Peyer's patch (tissue), 4 donors: ENCODE data around the gene ZCCHC14. TPM values are rescaled to one million over a fixed set of nuclear protein-coding genes. Genes with fewer than 3 reads are reported as not detected.
A peak's percentile ranks its signal among the peaks of the same experiment; 100 is the strongest.
"Not testable (repeated sequence)": the region's sequence is repeated elsewhere in the genome, so short reads cannot be mapped to it uniquely, and the experiment has no call there.

ENCODE experiments used
- DNase-seq, 3 donors: peaks; one replicate each; pipeline ENCODE4 v3.0.0-alpha.2; 2017 to 2019
- H3K27ac ChIP-seq, 4 donors: fragments of 200-600 bp; sonication (generic); one replicate each; pipeline ENCODE4 v1.5.1; 2016 to 2019
- H3K27me3 ChIP-seq, 2 donors: fragments of 200-600 bp; sonication (generic); one replicate each; pipeline ENCODE4 v1.5.1; 2019
- H3K36me3 ChIP-seq, 3 donors: fragments of 200-600 bp; sonication (generic); one replicate each; pipeline ENCODE4 v1.5.1; 2016 to 2019
- H3K4me1 ChIP-seq, 4 donors: fragments of 200-600 bp; sonication (generic); one replicate each; pipeline ENCODE4 v1.5.1; 2016 to 2019
- H3K4me3 ChIP-seq, 4 donors: fragments of 200-600 bp; sonication (generic); 1 replicate in 3 of 4; 2 replicates in 1 of 4; pipeline ENCODE4 v1.5.1; 2016 to 2019; ENCODE audit warnings: mild to moderate bottlenecking in 1 of 4
- H3K9me3 ChIP-seq, 4 donors: fragments of 200-600 bp; sonication (generic); one replicate each; pipeline ENCODE4 v1.5.1; 2016 to 2019; ENCODE audit warnings: mild to moderate bottlenecking in 1 of 4
- POLR2A ChIP-seq, 2 donors: fragments of 450-650 bp; IDR thresholded peaks; one replicate each; pipeline ENCODE4 v1.5.1; 2017; ENCODE audit warnings: antibody characterized with exemption in 2 of 2, mild to moderate bottlenecking in 2 of 2, moderate library complexity in 2 of 2
- total RNA-seq, 4 donors: library from RNA; depleted of rRNA; stranded (reverse); fragments of >200 nt; gene quantifications; one replicate each; pipeline ENCODE4 v1.1.0, GENCODE V29; 2016
- TF ChIP-seq, protein P1 (sequence below), 6 experiments: fragments of 450-650 bp in 4 of 6; fragments of 200-600 bp in 2 of 6; sonication (generic) in 1 of 6; IDR thresholded peaks; one replicate each; pipeline ENCODE4 v1.5.1; 2017 to 2019; ENCODE audit warnings: antibody characterized with exemption in 6 of 6, mild to moderate bottlenecking in 3 of 6, moderate library complexity in 1 of 6

ZCCHC14 gene
- total RNA-seq, 4 donors from 2014 or later, result 28.1 to 68.9 (median 55.9) TPM

DNA sequence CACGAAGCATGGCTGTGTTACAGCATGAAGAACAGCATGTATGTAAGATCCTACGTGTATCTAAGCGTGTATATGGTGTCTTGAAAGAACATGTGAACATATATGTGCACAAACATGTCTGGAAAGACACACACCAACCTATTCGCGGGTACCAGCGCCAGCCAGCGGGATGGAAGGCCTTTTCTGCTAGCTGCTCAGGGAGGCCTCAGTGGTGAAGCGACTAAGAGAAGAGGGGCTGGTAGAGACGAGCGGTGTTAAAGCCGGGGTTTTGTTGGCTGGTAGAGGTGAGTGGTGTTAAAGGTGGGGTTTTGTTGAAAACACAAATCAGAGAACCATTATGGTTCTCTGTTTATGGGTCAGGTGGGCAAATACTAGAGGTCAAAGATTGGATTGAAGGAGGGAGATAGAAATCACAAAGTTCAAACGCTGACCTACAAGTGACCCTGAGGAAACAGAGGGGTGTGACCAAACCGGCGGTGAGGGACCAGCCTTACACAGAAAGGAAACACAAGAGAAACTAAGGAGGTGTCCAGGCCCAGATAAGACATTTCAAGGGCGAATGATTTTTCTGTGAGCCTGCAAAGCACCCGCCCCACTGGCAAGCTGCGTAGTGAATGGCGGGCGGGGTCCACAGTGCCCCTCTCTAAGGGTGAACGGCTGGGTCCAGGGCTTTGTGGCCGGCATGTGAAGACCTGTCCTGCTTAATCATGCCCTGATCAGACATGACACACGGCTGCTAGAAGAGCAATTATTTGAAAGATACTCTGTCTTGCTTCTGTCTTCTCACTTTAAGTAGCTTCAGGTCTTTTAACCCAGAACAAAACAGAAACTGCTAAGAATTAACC is 8.1 kb downstream of the ZCCHC14 start:
- H3K9me3 ChIP-seq, result no peaks in the 10 kb centered on the region
- no peaks in the 10 kb centered on the region for H3K27me3 ChIP-seq
- H3K27ac ChIP-seq, result peak overlapping the region in 3 of 4 donors; percentile 46 to 65 (median 63)
- H3K4me3 ChIP-seq, result no peak overlapping the region
- H3K36me3 ChIP-seq, result peaks cover 0 to 4% (median 0%) of the 10 kb centered on the region in 3 donors
- H3K4me1 ChIP-seq, result peaks cover 0 to 65% (median 3%) of the 10 kb centered on the region in 4 donors
- DNase-seq, result no peak
- TF ChIP-seq, protein P1, sequence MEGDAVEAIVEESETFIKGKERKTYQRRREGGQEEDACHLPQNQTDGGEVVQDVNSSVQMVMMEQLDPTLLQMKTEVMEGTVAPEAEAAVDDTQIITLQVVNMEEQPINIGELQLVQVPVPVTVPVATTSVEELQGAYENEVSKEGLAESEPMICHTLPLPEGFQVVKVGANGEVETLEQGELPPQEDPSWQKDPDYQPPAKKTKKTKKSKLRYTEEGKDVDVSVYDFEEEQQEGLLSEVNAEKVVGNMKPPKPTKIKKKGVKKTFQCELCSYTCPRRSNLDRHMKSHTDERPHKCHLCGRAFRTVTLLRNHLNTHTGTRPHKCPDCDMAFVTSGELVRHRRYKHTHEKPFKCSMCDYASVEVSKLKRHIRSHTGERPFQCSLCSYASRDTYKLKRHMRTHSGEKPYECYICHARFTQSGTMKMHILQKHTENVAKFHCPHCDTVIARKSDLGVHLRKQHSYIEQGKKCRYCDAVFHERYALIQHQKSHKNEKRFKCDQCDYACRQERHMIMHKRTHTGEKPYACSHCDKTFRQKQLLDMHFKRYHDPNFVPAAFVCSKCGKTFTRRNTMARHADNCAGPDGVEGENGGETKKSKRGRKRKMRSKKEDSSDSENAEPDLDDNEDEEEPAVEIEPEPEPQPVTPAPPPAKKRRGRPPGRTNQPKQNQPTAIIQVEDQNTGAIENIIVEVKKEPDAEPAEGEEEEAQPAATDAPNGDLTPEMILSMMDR (IDR thresholded peaks at IDR 0.05), result no peak
- TF ChIP-seq POLR2A (IDR thresholded peaks at IDR 0.05), result no peak

DNA sequence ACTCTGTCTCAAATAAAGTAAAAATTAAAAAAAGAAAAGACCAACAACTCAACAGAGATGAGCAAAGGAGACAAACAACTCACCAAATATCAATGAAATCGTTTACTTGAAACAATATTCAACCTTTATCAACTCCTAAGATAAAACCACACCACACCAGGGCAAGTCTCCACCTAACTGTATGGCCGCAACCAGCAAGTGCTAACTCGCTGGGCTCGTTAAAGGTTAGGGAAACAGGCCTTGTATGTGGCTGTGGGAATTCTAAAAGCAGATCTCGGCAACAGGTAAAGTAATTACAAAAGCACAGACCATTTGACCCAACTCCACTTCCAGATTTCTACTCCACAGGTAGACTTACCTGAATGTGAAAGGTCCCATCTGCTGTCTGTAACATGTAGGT is 9.3 kb downstream of the ZCCHC14 start:
- DNase-seq, result no peak
- no peaks in the 10 kb centered on the region for H3K27me3 ChIP-seq
- peaks cover 0 to 6% (median 0%) of the 10 kb centered on the region in 3 donors for H3K36me3 ChIP-seq
- peaks cover 0 to 52% (median 3%) of the 10 kb centered on the region in 4 donors for H3K4me1 ChIP-seq
- no peak overlapping the region for H3K27ac ChIP-seq
- TF ChIP-seq, protein P1 (IDR thresholded peaks at IDR 0.05), result no peak
- no peak for TF ChIP-seq POLR2A (IDR thresholded peaks at IDR 0.05)
- H3K4me3 ChIP-seq, result no peak overlapping the region
- H3K9me3 ChIP-seq, result no peaks in the 10 kb centered on the region

DNA sequence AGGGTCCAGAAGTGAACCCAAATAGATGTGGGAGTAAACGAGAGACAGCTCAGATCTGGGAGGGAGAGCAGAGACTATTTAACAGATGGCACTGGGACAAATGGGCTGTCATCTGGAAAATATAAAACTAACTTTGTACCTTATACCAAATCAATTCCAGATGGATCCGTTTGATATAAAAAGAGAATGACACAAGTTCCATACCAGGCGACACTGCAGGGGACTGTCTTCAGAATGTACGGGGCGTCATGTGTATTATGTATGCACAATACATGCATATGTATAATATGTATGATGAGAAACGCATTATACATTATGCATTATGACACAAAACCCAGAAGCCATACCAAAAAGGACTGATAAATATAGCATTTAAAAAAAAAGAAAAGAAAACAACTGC is 10.2 kb downstream of the ZCCHC14 start:
- DNase-seq, H3K27me3 ChIP-seq, H3K27ac ChIP-seq, H3K9me3 ChIP-seq, H3K36me3 ChIP-seq, H3K4me3 ChIP-seq: not testable (repeated sequence)
- H3K4me1 ChIP-seq, result peaks cover 0 to 45% (median 3%) of the 10 kb centered on the region in 4 donors

DNA sequence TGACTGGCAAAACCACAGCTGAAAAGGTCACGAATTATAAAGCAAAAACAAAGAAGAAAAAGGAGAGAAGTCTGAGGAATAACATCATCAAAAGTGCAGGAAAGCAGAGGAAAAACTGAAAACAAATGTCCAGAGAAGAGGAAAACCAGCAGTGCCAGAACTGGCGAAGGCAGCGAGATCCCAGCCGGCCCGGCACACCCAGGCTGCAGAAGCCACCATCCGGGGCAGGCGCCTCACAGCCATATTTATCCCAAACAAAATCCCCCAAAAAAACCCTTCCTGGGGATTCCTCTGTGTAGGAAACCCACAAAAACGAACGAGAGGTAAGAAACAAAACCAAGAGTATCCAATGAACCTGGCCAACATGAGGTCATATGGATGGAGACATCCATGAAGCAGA is 10.6 kb downstream of the ZCCHC14 start:
- Histone ChIP-seq H3K9me3 (no peaks in the 10 kb centered on the region), H3K36me3 (peaks cover 0 to 6% (median 0%) of the 10 kb centered on the region in 3 donors), H3K27ac (no peak overlapping the region)

DNA sequence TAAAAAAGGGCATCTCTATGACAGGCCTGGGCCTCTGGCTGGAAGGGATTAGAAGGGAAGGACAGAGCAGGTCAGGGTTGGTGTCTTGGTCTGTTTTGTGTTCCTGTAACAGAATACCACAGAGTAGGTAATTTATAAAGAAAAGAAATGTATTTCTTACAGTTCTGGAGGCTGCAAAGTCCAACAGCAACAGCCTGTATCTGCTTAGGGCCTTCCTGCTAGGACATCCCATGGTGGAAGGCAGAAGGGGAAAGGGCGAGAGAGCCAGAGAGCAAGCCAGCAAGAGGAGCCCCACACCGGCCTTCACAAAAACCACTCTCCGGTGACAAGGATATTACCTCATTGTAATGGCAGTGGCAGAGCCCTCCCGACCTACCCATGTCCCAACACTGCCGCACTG is 11.1 kb downstream of the ZCCHC14 start:
- H3K4me1 ChIP-seq, result peaks cover 0 to 42% (median 3%) of the 10 kb centered on the region in 4 donors
- H3K4me3 ChIP-seq, H3K27ac ChIP-seq, H3K36me3 ChIP-seq, H3K27me3 ChIP-seq, DNase-seq, H3K9me3 ChIP-seq: not testable (repeated sequence)

More for the DNA sequence above, 10.6 kb downstream of the ZCCHC14 start:
- Histone ChIP-seq H3K4me3 (no peak overlapping the region), H3K27me3 (no peaks in the 10 kb centered on the region), H3K4me1 (peaks cover 0 to 45% (median 3%) of the 10 kb centered on the region in 4 donors)
- DNase-seq, result no peak
- TF ChIP-seq, protein P1 (IDR thresholded peaks at IDR 0.05), result no peak
- TF ChIP-seq POLR2A (IDR thresholded peaks at IDR 0.05), result no peak

DNA sequence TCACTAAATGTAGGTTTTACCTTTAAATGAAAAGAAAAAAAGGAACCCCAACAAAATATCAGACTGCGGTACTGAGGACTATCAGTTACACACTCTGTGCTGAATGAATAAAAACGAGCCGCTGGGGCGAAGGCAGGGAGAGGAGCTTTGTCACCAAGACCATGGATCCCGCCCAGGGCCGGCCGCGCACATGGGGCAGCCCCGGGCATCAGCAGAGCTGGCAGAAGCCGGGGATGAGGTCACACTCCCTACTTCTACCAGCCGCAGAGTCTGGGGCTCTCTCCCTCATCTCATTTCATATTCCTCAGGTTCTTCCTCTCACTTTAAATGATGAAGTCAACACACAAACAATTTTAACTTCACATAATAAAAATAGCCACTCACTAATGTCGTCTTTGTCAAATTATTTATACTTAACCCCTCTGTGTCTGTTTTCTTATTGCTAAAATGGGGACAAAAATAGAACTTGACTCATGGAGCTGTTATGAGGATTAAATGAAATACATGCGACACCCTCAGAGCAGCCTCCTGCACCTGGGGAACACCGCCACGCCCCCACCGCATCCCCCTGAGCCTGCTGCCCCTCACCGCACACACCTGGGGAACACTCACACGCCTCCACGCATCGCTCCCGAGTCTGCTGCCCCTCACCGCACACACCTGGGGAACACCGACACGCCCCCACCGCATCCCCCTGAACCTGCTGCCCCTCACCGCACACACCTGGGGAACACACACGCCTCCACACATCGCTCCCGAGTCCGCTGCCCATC is 15.4 kb downstream of the ZCCHC14 start:
- H3K27me3 ChIP-seq, H3K9me3 ChIP-seq, H3K36me3 ChIP-seq, H3K4me3 ChIP-seq, H3K27ac ChIP-seq, DNase-seq: not testable (repeated sequence)
- peaks cover 0 to 40% (median 0%) of the 10 kb centered on the region in 4 donors for H3K4me1 ChIP-seq

DNA sequence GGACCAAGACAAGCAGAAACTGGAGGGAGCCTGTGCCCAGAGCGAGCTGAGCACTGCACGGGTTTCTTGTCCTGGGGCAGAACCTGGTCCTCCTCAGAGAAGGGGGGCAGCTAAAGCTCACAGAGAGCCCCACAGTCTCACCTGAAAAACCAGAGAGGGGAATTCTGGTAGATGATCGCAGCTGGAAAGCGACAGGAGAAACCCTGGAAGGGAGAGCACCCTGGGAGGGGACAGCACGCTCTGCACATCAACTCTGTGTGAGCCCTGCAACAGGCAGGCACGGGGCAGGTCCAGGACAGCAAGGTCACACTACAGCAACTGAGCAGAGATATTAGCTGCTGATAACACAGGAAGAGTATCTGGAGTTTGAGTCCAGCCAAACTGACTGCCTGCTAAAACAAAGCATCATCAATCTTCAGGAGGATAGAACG is 18.2 kb downstream of the ZCCHC14 start:
- peaks cover 0 to under 1% (median 0%) of the 10 kb centered on the region in 3 donors for H3K36me3 ChIP-seq
- peaks cover 0 to 57% (median 7%) of the 10 kb centered on the region in 4 donors for H3K4me1 ChIP-seq
- H3K27me3 ChIP-seq, result no peaks in the 10 kb centered on the region
- no peaks in the 10 kb centered on the region for H3K9me3 ChIP-seq
- DNase-seq, result no peak
- no peak overlapping the region for H3K27ac ChIP-seq
- H3K4me3 ChIP-seq, result no peak overlapping the region
- TF ChIP-seq POLR2A (IDR thresholded peaks at IDR 0.05), result no peak
